ENCODE measurements around the gene SF3B4. TPM values are rescaled to one million over a fixed set of nuclear protein-coding genes. Genes with fewer than 3 reads are reported as not detected.
A peak's percentile ranks its signal among the peaks of the same experiment; 100 is the strongest.

Gene SF3B4
- total and polyA plus RNA-seq, 8 donors, result 39.4 to 78.8 (median 66.3) TPM

DNA sequence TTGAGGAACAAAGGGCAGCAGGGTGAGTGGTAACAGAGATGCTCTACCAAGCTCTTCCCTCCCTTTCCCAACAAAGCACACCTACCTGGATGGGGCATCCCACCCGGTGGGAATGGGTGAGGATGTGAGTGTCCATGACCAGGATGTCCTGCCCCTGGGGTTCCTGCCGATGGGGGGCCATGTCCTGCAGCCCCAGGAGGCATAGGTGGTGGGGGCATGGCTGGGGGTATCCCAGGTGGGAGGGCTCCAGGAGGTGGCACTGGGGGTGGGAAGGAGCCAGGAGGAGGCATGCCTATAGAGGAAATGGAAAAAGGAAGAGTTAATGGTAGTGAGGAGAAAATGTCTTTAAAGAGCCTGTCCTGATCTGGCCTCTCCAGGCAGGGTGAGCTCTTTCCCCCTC is 1.9 kb downstream of the SF3B4 start:
- no peak overlapping the region for H3K27ac ChIP-seq
- ATAC-seq (no peak), DNase-seq (no peak)
- TF ChIP-seq, protein P1, sequence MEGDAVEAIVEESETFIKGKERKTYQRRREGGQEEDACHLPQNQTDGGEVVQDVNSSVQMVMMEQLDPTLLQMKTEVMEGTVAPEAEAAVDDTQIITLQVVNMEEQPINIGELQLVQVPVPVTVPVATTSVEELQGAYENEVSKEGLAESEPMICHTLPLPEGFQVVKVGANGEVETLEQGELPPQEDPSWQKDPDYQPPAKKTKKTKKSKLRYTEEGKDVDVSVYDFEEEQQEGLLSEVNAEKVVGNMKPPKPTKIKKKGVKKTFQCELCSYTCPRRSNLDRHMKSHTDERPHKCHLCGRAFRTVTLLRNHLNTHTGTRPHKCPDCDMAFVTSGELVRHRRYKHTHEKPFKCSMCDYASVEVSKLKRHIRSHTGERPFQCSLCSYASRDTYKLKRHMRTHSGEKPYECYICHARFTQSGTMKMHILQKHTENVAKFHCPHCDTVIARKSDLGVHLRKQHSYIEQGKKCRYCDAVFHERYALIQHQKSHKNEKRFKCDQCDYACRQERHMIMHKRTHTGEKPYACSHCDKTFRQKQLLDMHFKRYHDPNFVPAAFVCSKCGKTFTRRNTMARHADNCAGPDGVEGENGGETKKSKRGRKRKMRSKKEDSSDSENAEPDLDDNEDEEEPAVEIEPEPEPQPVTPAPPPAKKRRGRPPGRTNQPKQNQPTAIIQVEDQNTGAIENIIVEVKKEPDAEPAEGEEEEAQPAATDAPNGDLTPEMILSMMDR (IDR thresholded peaks at IDR 0.05), result no peak
- intact Hi-C loops (cut with DNase I), result no loop called here
- peak overlapping the region in 1 of 2 donors; percentile 89 for H3K4me3 ChIP-seq
- H3K4me1 ChIP-seq, result peaks cover 7 to 51% of the 10 kb centered on the region in 2 donors
- peaks cover 0 to 56% of the 10 kb centered on the region in 2 donors for H3K36me3 ChIP-seq
- H3K27me3 ChIP-seq, result no peaks in the 10 kb centered on the region
- H3K9me3 ChIP-seq, result no peaks in the 10 kb centered on the region

DNA sequence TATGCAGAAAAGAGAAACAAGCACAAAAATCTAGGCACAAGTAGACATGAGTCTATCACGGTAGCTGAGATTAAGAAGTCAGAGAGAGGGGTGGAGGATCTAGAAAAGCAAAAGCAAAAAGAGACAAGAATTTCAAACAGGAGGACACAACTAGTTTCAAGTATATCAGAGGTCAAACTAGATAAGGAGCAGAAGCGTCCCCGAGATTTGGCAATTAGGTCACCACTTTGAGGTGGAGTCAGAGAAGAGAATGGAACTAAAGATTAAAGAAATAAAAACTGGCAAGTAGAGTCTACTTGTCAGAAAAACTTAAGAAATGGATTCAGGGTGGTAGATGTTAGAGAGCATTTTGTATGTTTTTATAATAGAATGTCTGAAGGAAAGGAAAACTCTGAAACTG is 2.3 kb downstream of the SF3B4 start:
- H3K27me3 ChIP-seq, result no peaks in the 10 kb centered on the region
- TF ChIP-seq, protein P1 (IDR thresholded peaks at IDR 0.05), result no peak
- DNase-seq (no peak), ATAC-seq (no peak)
- no peak overlapping the region for H3K4me3 ChIP-seq
- no peak overlapping the region for H3K27ac ChIP-seq
- no peaks in the 10 kb centered on the region for H3K9me3 ChIP-seq
- intact Hi-C loops (cut with DNase I), result no loop called here
- peaks cover 0 to 56% of the 10 kb centered on the region in 2 donors for H3K36me3 ChIP-seq
- peaks cover 7 to 47% of the 10 kb centered on the region in 2 donors for H3K4me1 ChIP-seq

DNA sequence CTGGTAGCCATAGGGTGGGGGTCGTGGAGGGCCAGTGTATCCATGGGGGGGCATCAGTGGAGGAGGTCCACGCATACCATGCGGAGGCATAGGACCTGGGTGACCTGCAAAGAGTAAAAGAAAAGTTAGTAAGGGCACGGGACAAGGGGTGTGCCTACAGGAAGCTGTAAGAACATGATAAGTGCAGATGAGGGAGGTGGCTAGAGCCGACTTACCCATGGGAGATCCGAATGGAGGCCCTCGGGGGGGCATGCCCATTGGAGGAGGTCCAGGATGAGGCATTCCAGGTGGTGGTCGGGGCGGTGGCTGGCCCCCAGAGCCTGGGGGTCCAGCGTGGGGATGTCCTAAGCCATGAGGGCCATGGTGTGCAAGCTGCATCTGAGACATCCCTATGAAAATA is 4.0 kb downstream of the SF3B4 start:
- DNase-seq (no peak), ATAC-seq (no peak)
- H3K36me3 ChIP-seq, result peaks cover 0 to 56% of the 10 kb centered on the region in 2 donors
- TF ChIP-seq, protein P1 (IDR thresholded peaks at IDR 0.05), result no peak
- peaks cover 7 to 32% of the 10 kb centered on the region in 2 donors for H3K4me1 ChIP-seq
- no peak overlapping the region for H3K4me3 ChIP-seq
- H3K27ac ChIP-seq, result no peak overlapping the region
- H3K9me3 ChIP-seq, result no peaks in the 10 kb centered on the region
- peaks cover 0 to 1% of the 10 kb centered on the region in 2 donors for H3K27me3 ChIP-seq
- intact Hi-C loops (cut with DNase I), result no loop called here

DNA sequence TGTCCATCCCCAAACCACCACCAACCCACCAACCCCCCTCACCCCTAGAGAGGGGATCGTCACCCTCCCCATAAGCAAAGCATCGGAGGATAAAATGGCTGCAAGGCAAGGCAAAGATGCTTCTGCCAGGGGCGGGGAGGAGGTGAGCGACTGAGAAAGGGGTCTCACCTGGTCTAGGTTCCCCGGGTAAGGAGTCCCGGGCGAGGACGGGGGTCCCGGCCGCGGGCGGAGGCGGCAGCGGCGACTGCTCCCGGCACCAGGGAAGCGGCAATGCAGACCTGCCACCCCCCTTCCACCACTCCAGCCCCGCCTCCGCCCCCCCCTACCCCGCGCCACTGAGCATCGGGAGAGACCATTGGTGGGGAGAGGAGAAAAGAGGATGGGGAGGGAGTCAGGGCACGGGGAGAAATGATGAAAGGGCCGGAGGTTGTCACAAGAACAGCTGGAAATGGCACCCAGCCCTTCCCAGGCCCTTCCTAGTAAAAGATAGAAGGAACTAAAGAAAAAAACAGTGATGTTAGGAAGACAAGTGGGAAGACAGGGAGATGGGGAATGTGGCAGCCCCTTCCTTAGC is 9.9 kb downstream of the SF3B4 start, which contains the start of gene SV2A:
TSS of gene SV2A (minus strand) at position 274 of the 574 bp plus-strand sequence. CDS start 4,004 bp downstream, outside the sequence.
- H3K9me3 ChIP-seq, result no peaks in the 10 kb centered on the region
- intact Hi-C loops (cut with DNase I), result no loop called here
- DNase-seq, result peak in 1 of 4 donors; percentile 52
- H3K27me3 ChIP-seq, result peaks cover 0 to 23% of the 10 kb centered on the region in 2 donors
- ATAC-seq, result peak; percentile 60
- TF ChIP-seq, protein P1 (IDR thresholded peaks at IDR 0.05), result no peak
- H3K4me1 ChIP-seq, result peaks cover 0 to 24% of the 10 kb centered on the region in 2 donors
- peak within 1 kb of the TSS; percentile 22 to 30 for H3K4me3 ChIP-seq
- no peak within 1 kb of the TSS for H3K27ac ChIP-seq
- peaks cover 0 to 16% of the 10 kb centered on the region in 2 donors for H3K36me3 ChIP-seq

DNA sequence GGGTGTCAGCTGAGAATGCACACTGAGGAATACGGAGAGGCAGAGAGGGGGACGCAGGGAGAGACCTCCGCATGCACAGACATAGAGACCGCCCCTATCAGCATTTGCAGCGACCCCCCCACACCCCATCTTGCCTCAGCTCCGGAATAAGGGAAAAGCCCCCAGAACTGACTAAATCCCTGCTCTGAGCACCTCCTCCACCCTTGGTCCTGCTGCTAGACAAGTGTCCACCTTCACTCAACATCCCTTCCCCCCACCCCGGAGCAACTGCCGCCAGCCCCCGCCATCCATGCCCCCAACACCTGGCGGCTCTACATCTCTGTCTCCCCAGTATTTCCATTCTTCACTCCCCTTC is 10.7 kb downstream of the SF3B4 start:
- peak overlapping the region in 1 of 2 donors; percentile 30 for H3K4me3 ChIP-seq
- DNase-seq, result no peak
- peaks cover 0 to 23% of the 10 kb centered on the region in 2 donors for H3K27me3 ChIP-seq
- H3K9me3 ChIP-seq, result no peaks in the 10 kb centered on the region
- TF ChIP-seq, protein P1 (IDR thresholded peaks at IDR 0.05), result no peak
- peaks cover 0 to 24% of the 10 kb centered on the region in 2 donors for H3K4me1 ChIP-seq
- intact Hi-C loops (cut with DNase I), result no loop called here
- H3K36me3 ChIP-seq, result peaks cover 0 to 8% of the 10 kb centered on the region in 2 donors
- no peak overlapping the region for H3K27ac ChIP-seq
- no peak for ATAC-seq
